ENCODE measurements around the gene CLDN18.

DNA sequence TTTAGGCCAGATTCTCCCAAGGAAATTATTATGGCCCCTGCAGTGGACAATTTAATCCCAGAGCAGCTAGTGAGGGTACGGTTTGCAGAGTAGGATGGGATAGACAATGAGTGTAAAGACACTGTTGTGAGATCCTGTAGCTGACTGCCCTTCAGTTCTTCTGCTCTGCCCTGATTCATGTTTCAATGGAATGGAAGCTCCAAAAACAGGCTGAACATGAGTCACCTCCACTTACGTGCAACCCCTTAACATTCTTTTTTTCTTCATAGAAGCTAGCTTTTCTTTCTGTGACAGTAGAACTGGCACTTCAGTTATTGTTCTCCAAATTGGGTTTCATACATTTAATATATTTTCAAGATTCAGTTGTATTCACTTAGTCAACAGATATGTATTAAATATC, 32.1 kb downstream of the CLDN18 start:
- TF ChIP-seq, protein P1, sequence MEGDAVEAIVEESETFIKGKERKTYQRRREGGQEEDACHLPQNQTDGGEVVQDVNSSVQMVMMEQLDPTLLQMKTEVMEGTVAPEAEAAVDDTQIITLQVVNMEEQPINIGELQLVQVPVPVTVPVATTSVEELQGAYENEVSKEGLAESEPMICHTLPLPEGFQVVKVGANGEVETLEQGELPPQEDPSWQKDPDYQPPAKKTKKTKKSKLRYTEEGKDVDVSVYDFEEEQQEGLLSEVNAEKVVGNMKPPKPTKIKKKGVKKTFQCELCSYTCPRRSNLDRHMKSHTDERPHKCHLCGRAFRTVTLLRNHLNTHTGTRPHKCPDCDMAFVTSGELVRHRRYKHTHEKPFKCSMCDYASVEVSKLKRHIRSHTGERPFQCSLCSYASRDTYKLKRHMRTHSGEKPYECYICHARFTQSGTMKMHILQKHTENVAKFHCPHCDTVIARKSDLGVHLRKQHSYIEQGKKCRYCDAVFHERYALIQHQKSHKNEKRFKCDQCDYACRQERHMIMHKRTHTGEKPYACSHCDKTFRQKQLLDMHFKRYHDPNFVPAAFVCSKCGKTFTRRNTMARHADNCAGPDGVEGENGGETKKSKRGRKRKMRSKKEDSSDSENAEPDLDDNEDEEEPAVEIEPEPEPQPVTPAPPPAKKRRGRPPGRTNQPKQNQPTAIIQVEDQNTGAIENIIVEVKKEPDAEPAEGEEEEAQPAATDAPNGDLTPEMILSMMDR (IDR thresholded peaks at IDR 0.05 in 2 of 3, conservative IDR thresholded peaks at IDR 0.05 in 1 of 3; ENCODE audit: insufficient read depth in 2 of 3, low read depth in 1 of 3, low read length in 3 of 3): no peak
- no peak for TF ChIP-seq SIX5 (IDR thresholded peaks at IDR 0.05; ENCODE audit: borderline replicate concordance in 1 of 2, insufficient read depth in 1 of 2, low read depth in 1 of 2, low read length in 2 of 2)
- no peak for TF ChIP-seq HDAC1 (IDR thresholded peaks at IDR 0.05)
- no peak for TF ChIP-seq ZNF24 (IDR thresholded peaks at IDR 0.05)
- no peak for TF ChIP-seq TAF15 (IDR thresholded peaks at IDR 0.05; ENCODE audit: low read depth, low read length)
